Osteoblast (primary cell): ENCODE results near the gene CORO2A. TPM values are rescaled to one million over a fixed set of nuclear protein-coding genes. Genes with fewer than 3 reads are reported as not detected.
A peak's percentile ranks its signal among the peaks of the same experiment; 100 is the strongest.
"Not testable (repeated sequence)": the region's sequence is repeated elsewhere in the genome, so short reads cannot be mapped to it uniquely, and the experiment has no call there.

Source experiments
- DNase-seq: peaks from one replicate; pipeline ENCODE4 v3.0.0; 2011; ENCODE audit warnings: low spot score, mixed read lengths; ENCODE audit not compliant: insufficient read length; ENCODE audit errors: missing footprints
- H2AFZ ChIP-seq: 2 replicates; pipeline ENCODE4 v1.6.0; 2011; ENCODE audit warnings: mild to moderate bottlenecking, low read length
- H3K27ac ChIP-seq: 2 replicates; pipeline ENCODE4 v1.5.1; 2011; ENCODE audit warnings: mild to moderate bottlenecking, low read depth, low read length, moderate library complexity
- H3K27me3 ChIP-seq: 2 replicates; pipeline ENCODE4 v1.6.0; 2012; ENCODE audit warnings: mild to moderate bottlenecking, control low read depth, inconsistent platforms, low read length, moderate library complexity; ENCODE audit not compliant: insufficient read depth
- H3K36me3 ChIP-seq: 2 replicates; pipeline ENCODE4 v1.5.1; 2011; ENCODE audit warnings: mild to moderate bottlenecking, low read length, control low read depth, moderate library complexity; ENCODE audit not compliant: insufficient read depth
- H3K4me1 ChIP-seq: 2 replicates; pipeline ENCODE4 v1.5.1; 2011; ENCODE audit warnings: mild to moderate bottlenecking, low read length, control low read depth, moderate library complexity; ENCODE audit not compliant: insufficient read depth
- H3K4me2 ChIP-seq: 2 replicates; pipeline ENCODE4 v1.6.0; 2011; ENCODE audit warnings: mild to moderate bottlenecking, low read length; ENCODE audit not compliant: insufficient read depth
- H3K4me3 ChIP-seq: fragments of 200-600 bp; sonication (generic); 3 replicates; pipeline ENCODE4 v1.5.1; 2012; ENCODE audit warnings: mild to moderate bottlenecking, low read length, inconsistent platforms; ENCODE audit not compliant: insufficient read depth
- H3K79me2 ChIP-seq: 2 replicates; pipeline ENCODE4 v1.6.0; 2012; ENCODE audit warnings: mild to moderate bottlenecking, low read length, control low read depth, inconsistent platforms; ENCODE audit not compliant: insufficient read depth
- H3K9me3 ChIP-seq: 2 replicates; pipeline ENCODE4 v1.5.1; 2011; ENCODE audit warnings: low read depth, low read length, control low read depth
- H4K20me1 ChIP-seq: 2 replicates; pipeline ENCODE4 v1.6.0; 2012; ENCODE audit warnings: mild to moderate bottlenecking, low read length, control low read depth; ENCODE audit not compliant: insufficient read depth
- CTCF ChIP-seq: IDR thresholded peaks from 2 replicates; pipeline ENCODE4 v1.5.1; 2011; ENCODE audit warnings: mild to moderate bottlenecking, low read depth, low read length, moderate library complexity; ENCODE audit errors: extremely low read depth
- total RNA-seq: library from RNA; depleted of rRNA; stranded (reverse); fragments of >200 nt; gene quantifications from 2 replicates; pipeline ENCODE4 v1.2.3, GENCODE V29; 2012

Gene CORO2A
- total RNA-seq, 1 donor: 0.72 TPM

GRCh38 chr9:98120476-98120875, 72.0 kb downstream of the CORO2A start:
- TF ChIP-seq CTCF: no peak
- no peaks in the 10 kb centered on the region for H3K36me3 ChIP-seq
- no peaks in the 10 kb centered on the region for H4K20me1 ChIP-seq
- H3K79me2 ChIP-seq: no peaks in the 10 kb centered on the region
- H3K4me1 ChIP-seq: peaks cover 5% of the 10 kb centered on the region
- no peak overlapping the region for H3K4me2 ChIP-seq
- no peaks in the 10 kb centered on the region for H3K27me3 ChIP-seq
- H3K27ac ChIP-seq: no peak overlapping the region
- H3K9me3 ChIP-seq: no peaks in the 10 kb centered on the region
- no peak for DNase-seq
- no peak overlapping the region for H3K4me3 ChIP-seq
- H2AFZ ChIP-seq: no peak overlapping the region

GRCh38 chr9:98118640-98119601, 73.5 kb downstream of the CORO2A start, which contains the start of gene TRIM14:
TSS of gene TRIM14 (minus strand) at chr9:98119222. CDS start at chr9:98119188, 34 bp downstream.
- Histone ChIP-seq H3K4me2 (peak within 1 kb of the TSS; percentile 82), H3K4me3 (peak within 1 kb of the TSS; percentile 82), H2AFZ (peak within 1 kb of the TSS; percentile 91), H3K9me3 (no peaks in the 10 kb centered on the region), H3K36me3 (no peaks in the 10 kb centered on the region), H3K27ac (no peak within 1 kb of the TSS), H4K20me1 (no peaks in the 10 kb centered on the region), H3K27me3 (no peaks in the 10 kb centered on the region), H3K4me1 (peaks cover 5% of the 10 kb centered on the region), H3K79me2 (no peaks in the 10 kb centered on the region)
- DNase-seq: peak; percentile 90
- TF ChIP-seq CTCF: no peak

GRCh38 chr9:98117984-98118639, 74.3 kb downstream of the CORO2A start:
- Histone ChIP-seq H2AFZ (peak overlapping the region; percentile 91), H3K27me3 (no peaks in the 10 kb centered on the region), H3K4me2 (peak overlapping the region; percentile 82), H3K36me3 (no peaks in the 10 kb centered on the region), H3K9me3 (no peaks in the 10 kb centered on the region), H3K4me3 (peak overlapping the region; percentile 82), H3K27ac (no peak overlapping the region), H4K20me1 (no peaks in the 10 kb centered on the region), H3K4me1 (peaks cover 5% of the 10 kb centered on the region), H3K79me2 (no peaks in the 10 kb centered on the region)
- TF ChIP-seq CTCF: no peak
- DNase-seq: peak; percentile 88

GRCh38 chr9:98117097-98117496, 75.3 kb downstream of the CORO2A start:
- not testable (repeated sequence) for H3K36me3 ChIP-seq, H3K4me1 ChIP-seq, H3K4me3 ChIP-seq, H4K20me1 ChIP-seq, H3K9me3 ChIP-seq, H3K27ac ChIP-seq, H3K79me2 ChIP-seq, H3K4me2 ChIP-seq, DNase-seq, H3K27me3 ChIP-seq, H2AFZ ChIP-seq
